OCI-LY3 (cell line): ENCODE data around the gene DNAJC10.

Source experiments
- H2AFZ ChIP-seq: fragments of 200-600, 300-600 bp; shearing (Covaris generic); 2 replicates; pipeline ENCODE4 v1.6.0; 2014; ENCODE audit warnings: antibody characterized with exemption, low read depth, low read length
- H3K27ac ChIP-seq: fragments of 200-600, 300-600 bp; sonication (generic); 2 replicates; pipeline ENCODE4 v1.5.1; 2014; ENCODE audit warnings: mild to moderate bottlenecking, low read length, moderate library complexity, mixed read lengths
- H3K27me3 ChIP-seq: fragments of 200-600, 300-600 bp; sonication (generic); 2 replicates; pipeline ENCODE4 v1.6.1; 2014; ENCODE audit warnings: low read depth, low read length, mixed read lengths
- H3K36me3 ChIP-seq: fragments of 200-600, 300-600 bp; sonication (generic); replicated peaks from 2 replicates; pipeline ENCODE3; 2014; ENCODE audit warnings: low read depth, low read length, mixed read lengths
- H3K4me1 ChIP-seq: fragments of 300-600, 200-600 bp; sonication (generic); 2 replicates; pipeline ENCODE4 v1.6.1; 2014; ENCODE audit warnings: low read length, mixed read lengths
- H3K4me2 ChIP-seq: fragments of 200-600, 300-600 bp; sonication (generic); 2 replicates; pipeline ENCODE4 v1.6.1; 2014; ENCODE audit warnings: low read length, mixed read lengths
- H3K4me3 ChIP-seq: fragments of 300-600, 200-600 bp; sonication (generic); 2 replicates; pipeline ENCODE4 v1.5.1; 2014; ENCODE audit warnings: antibody characterized with exemption, mild to moderate bottlenecking, low read length, moderate library complexity
- H3K79me2 ChIP-seq: fragments of 300-600, 200-600 bp; shearing (Covaris generic); 2 replicates; pipeline ENCODE4 v1.6.1; 2014; ENCODE audit warnings: mild to moderate bottlenecking, low read length, mixed read lengths
- H3K9ac ChIP-seq: fragments of 300-600, 200-600 bp; shearing (Covaris generic); 2 replicates; pipeline ENCODE4 v1.6.0; 2014; ENCODE audit warnings: mild to moderate bottlenecking, low read length, moderate library complexity
- H3K9me3 ChIP-seq: fragments of 200-600, 300-600 bp; shearing (Covaris generic); 2 replicates; pipeline ENCODE4 v1.6.1; 2014; ENCODE audit warnings: low read length, mixed read lengths; ENCODE audit not compliant: insufficient read depth
- H4K20me1 ChIP-seq: fragments of 200-600, 300-600 bp; sonication (generic); 2 replicates; pipeline ENCODE4 v1.6.1; 2016; ENCODE audit warnings: low read length, mixed read lengths; ENCODE audit not compliant: insufficient read depth
- CTCF ChIP-seq: fragments of 200-600, 300-600 bp; sonication (generic); IDR thresholded peaks from 2 replicates; pipeline ENCODE4 v1.5.1; 2014; ENCODE audit warnings: antibody characterized with exemption, low read length, low read depth
- EZH2phosphoT487 ChIP-seq: fragments of 200-600 bp; shearing (Covaris generic); IDR thresholded peaks from 2 replicates; pipeline ENCODE4 v1.6.1; 2018; ENCODE audit warnings: antibody characterized with exemption, mixed run types, low read depth

The DNAJC10 gene

GRCh38 chr2:182826064-182826463, 110.0 kb downstream of the DNAJC10 start:
- Histone ChIP-seq H3K4me1 (no peaks in the 10 kb centered on the region), H4K20me1 (no peaks in the 10 kb centered on the region), H3K9ac (no peak overlapping the region), H3K79me2 (no peaks in the 10 kb centered on the region), H3K27ac (no peak overlapping the region), H3K9me3 (no peaks in the 10 kb centered on the region), H3K4me3 (no peak overlapping the region), H3K27me3 (0 out of 2 replicates have a peak, but pooled peaks cover 7% of the 10 kb centered on the region), H3K36me3 (no peaks in the 10 kb centered on the region), H2AFZ (no peak overlapping the region), H3K4me2 (no peak overlapping the region)
- no peak for TF ChIP-seq CTCF
- TF ChIP-seq EZH2phosphoT487 = no peak

DNA sequence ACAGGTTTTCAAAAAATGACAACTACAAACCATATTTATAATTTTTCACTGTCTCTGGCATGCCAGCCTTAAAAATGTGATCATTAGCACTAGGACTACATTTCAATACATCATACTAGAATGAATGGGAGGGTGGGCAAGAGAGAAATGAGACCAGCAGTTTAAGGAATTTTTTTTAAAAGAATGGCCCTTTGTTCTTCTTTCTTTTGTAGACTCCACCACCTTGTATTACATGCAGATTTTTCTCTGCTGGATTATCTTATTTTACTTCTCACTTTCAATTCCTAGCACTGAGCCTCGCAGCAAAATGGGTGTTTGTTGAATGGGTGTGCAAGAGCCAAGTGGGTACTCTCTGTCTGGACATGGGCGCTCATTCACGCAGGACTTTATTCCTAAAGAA, 110.4 kb downstream of the DNAJC10 start:
- Histone ChIP-seq H3K79me2 (no peaks in the 10 kb centered on the region), H3K4me1 (no peaks in the 10 kb centered on the region), H3K4me2 (no peak overlapping the region), H3K27ac (no peak overlapping the region), H4K20me1 (no peaks in the 10 kb centered on the region), H3K36me3 (no peaks in the 10 kb centered on the region), H3K4me3 (no peak overlapping the region), H2AFZ (no peak overlapping the region), H3K9ac (no peak overlapping the region), H3K27me3 (0 out of 2 replicates have a peak, but pooled peaks cover 7% of the 10 kb centered on the region), H3K9me3 (no peaks in the 10 kb centered on the region)
- TF ChIP-seq EZH2phosphoT487 = no peak
- TF ChIP-seq CTCF = no peak

GRCh38 chr2:182827182-182827879, 111.3 kb downstream of the DNAJC10 start:
- Histone ChIP-seq H3K36me3 (no peaks in the 10 kb centered on the region), H3K4me1 (no peaks in the 10 kb centered on the region), H3K9me3 (no peaks in the 10 kb centered on the region), H3K9ac (no peak overlapping the region), H3K4me3 (no peak overlapping the region), H4K20me1 (no peaks in the 10 kb centered on the region), H2AFZ (no peak overlapping the region), H3K79me2 (no peaks in the 10 kb centered on the region), H3K27me3 (0 out of 2 replicates have a peak, but pooled peaks cover 7% of the 10 kb centered on the region), H3K27ac (no peak overlapping the region), H3K4me2 (no peak overlapping the region)
- TF ChIP-seq CTCF (no peak), EZH2phosphoT487 (no peak)

- Histone ChIP-seq H4K20me1 (no peaks in the 10 kb centered on the region), H3K27me3 (no peaks in the 10 kb centered on the region; the same call in 1 of the 2 replicates), H3K4me3 (no peak overlapping the region), H3K79me2 (no peaks in the 10 kb centered on the region), H3K36me3 (no peaks in the 10 kb centered on the region), H3K27ac (no peak overlapping the region), H3K4me1 (no peaks in the 10 kb centered on the region), H2AFZ (no peak overlapping the region), H3K9ac (no peak overlapping the region), H3K9me3 (no peaks in the 10 kb centered on the region), H3K4me2 (no peak overlapping the region)
- no peak for TF ChIP-seq EZH2phosphoT487
- TF ChIP-seq CTCF = no peak
Measured at GRCh38 chr2:182831101-182831500, 115.0 kb downstream of the DNAJC10 start.
